Esophagus muscularis mucosa (tissue), 4 donors: ENCODE data around the gene TRRAP. TPM values are rescaled to one million over a fixed set of nuclear protein-coding genes. Genes with fewer than 3 reads are reported as not detected.

Source experiments
- DNase-seq: peaks from one replicate; pipeline ENCODE4 v3.0.0-alpha.2; 2017; ENCODE audit errors: extremely low spot score
- H3K27ac ChIP-seq, 4 donors: fragments of 200-600 bp; sonication (generic); replicated peaks in 1 of 4; 1 replicate in 3 of 4; 2 replicates in 1 of 4; pipeline ENCODE4 v1.5.1; 2016 to 2019; ENCODE audit warnings: mild to moderate bottlenecking in 1 of 4
- H3K27me3 ChIP-seq, 4 donors: fragments of 200-600 bp; sonication (generic); one replicate each; pipeline versions ENCODE4 v1.5.1 to v1.6.0; 2016 to 2019
- H3K36me3 ChIP-seq, 4 donors: fragments of 200-600 bp; sonication (generic); one replicate each; pipeline ENCODE4 v1.5.1; 2016 to 2019
- H3K4me1 ChIP-seq, 4 donors: fragments of 200-600 bp; sonication (generic); one replicate each; pipeline ENCODE4 v1.5.1; 2016 to 2019
- H3K4me3 ChIP-seq, 4 donors: fragments of 200-600 bp; sonication (generic); 1 replicate in 2 of 4; 2 replicates in 2 of 4; pipeline ENCODE4 v1.5.1; 2016 to 2019; ENCODE audit warnings: mild to moderate bottlenecking in 4 of 4, moderate library complexity in 1 of 4
- H3K9me3 ChIP-seq, 4 donors: fragments of 200-600 bp; sonication (generic); 1 replicate in 3 of 4; 2 replicates in 1 of 4; pipeline ENCODE4 v1.5.1; 2016 to 2019
- EP300 ChIP-seq: sonication (generic); formaldehyde crosslinking; IDR thresholded peaks from one replicate; pipeline ENCODE4 v1.6.1; 2017; ENCODE audit warnings: antibody characterized with exemption
- POLR2A ChIP-seq: fragments of 450-650 bp; IDR thresholded peaks from one replicate; pipeline ENCODE4 v1.6.1; 2017; ENCODE audit warnings: antibody characterized with exemption, moderate library complexity, mild to moderate bottlenecking, low read depth
- POLR2AphosphoS5 ChIP-seq, 2 donors: sonication (generic); formaldehyde crosslinking; IDR thresholded peaks; one replicate each; pipeline ENCODE4 v1.6.1; 2017; ENCODE audit warnings: antibody characterized with exemption in 2 of 2
- WGBS: methylation state at CpG from one replicate; pipeline ENCODE4 v1.1.5; 2018; 5-methylcytosine and 5-hydroxymethylcytosine counted together
- intact Hi-C: fragments of 100-400 bp; cut with DNase I; formaldehyde crosslinking; loops from one replicate; pipeline ENCODE4 v1.15.1; 2023
- total RNA-seq, 4 donors: library from RNA; depleted of rRNA; stranded (reverse); fragments of >200 nt; gene quantifications; one replicate each; pipeline versions ENCODE4 v1.1.0 to v1.2.1, GENCODE V29; 2016
- TF ChIP-seq, protein P1 (sequence below), 3 experiments: fragments of 200-600 bp in 2 of 3; fragments of 450-650 bp in 1 of 3; sonication (generic) in 2 of 3; IDR thresholded peaks; one replicate each; pipeline ENCODE4 v1.5.1; 2017 to 2019; ENCODE audit warnings: antibody characterized with exemption in 3 of 3, mild to moderate bottlenecking in 2 of 3, moderate library complexity in 1 of 3

TRRAP gene
- total RNA-seq, 4 donors from 2014 or later = 22.9 to 38.0 (median 29.7) TPM

- intact Hi-C loops = no loop called here
Measured at GRCh38 chr7:98974906-98975816, 96.8 kb downstream of the TRRAP start.

DNA sequence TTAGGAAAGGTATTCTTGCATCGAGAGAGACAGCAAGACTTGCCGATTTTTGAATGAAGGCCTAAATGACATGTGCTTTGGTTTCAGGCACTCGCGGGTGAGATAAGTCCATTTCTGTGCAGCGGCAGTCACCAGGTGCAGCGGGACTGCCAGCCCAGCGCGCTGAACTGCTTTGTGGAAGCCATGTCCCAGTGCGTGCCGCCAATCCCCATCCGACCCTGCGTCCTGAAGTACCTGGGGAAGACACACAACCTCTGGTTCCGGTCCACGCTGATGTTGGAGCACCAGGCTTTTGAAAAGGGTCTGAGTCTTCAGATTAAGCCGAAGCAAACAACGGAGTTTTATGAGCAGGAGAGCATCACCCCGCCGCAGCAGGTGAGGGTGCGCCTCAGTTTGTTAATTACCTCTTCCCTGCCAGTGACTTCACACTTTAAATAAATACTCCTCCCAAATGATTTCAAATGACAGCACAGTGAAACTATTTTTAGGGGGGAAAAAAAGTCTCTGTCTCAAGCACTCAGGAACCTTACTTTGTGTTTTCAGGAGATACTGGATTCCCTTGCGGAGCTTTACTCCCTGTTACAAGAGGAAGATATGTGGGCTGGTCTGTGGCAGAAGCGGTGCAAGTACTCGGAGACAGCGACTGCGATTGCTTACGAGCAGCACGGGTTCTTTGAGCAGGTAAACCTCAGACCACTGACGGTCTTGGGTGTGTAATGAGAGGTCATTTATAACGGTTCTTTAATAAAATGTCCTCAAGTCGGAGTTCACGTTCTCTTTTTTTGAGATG, 98.3 kb downstream of the TRRAP start:
- Histone ChIP-seq H3K4me3 (no peak overlapping the region), H3K27me3 (no peaks in the 10 kb centered on the region), H3K4me1 (no peaks in the 10 kb centered on the region), H3K36me3 (peaks cover 78 to 100% (median 100%) of the 10 kb centered on the region in 4 donors), H3K9me3 (no peaks in the 10 kb centered on the region), H3K27ac (no peak overlapping the region)
- WGBS = 95% methylated on average over 30 of the region's 30 CpGs
- TF ChIP-seq, protein P1, sequence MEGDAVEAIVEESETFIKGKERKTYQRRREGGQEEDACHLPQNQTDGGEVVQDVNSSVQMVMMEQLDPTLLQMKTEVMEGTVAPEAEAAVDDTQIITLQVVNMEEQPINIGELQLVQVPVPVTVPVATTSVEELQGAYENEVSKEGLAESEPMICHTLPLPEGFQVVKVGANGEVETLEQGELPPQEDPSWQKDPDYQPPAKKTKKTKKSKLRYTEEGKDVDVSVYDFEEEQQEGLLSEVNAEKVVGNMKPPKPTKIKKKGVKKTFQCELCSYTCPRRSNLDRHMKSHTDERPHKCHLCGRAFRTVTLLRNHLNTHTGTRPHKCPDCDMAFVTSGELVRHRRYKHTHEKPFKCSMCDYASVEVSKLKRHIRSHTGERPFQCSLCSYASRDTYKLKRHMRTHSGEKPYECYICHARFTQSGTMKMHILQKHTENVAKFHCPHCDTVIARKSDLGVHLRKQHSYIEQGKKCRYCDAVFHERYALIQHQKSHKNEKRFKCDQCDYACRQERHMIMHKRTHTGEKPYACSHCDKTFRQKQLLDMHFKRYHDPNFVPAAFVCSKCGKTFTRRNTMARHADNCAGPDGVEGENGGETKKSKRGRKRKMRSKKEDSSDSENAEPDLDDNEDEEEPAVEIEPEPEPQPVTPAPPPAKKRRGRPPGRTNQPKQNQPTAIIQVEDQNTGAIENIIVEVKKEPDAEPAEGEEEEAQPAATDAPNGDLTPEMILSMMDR (IDR thresholded peaks at IDR 0.05) = no peak
- no peak for TF ChIP-seq EP300
- no peak for TF ChIP-seq POLR2A
- no peak for TF ChIP-seq POLR2AphosphoS5 (IDR thresholded peaks at IDR 0.05)
- DNase-seq = no peak
- intact Hi-C loops = no loop called here

More at GRCh38 chr7:98974906-98975816, 96.8 kb downstream of the TRRAP start:
- Histone ChIP-seq H3K4me3 (no peak overlapping the region), H3K27me3 (no peaks in the 10 kb centered on the region), H3K27ac (no peak overlapping the region), H3K36me3 (peaks cover 73 to 100% (median 99%) of the 10 kb centered on the region in 4 donors), H3K9me3 (no peaks in the 10 kb centered on the region), H3K4me1 (no peaks in the 10 kb centered on the region)
- no peak for DNase-seq
- TF ChIP-seq EP300 (no peak), POLR2AphosphoS5 (IDR thresholded peaks at IDR 0.05) (no peak), POLR2A (no peak)
- TF ChIP-seq, protein P1 (IDR thresholded peaks at IDR 0.05) = no peak
- WGBS = 91% methylated on average over 17 of the region's 17 CpGs

- DNase-seq = no peak
- Histone ChIP-seq H3K36me3 (peaks cover 78 to 100% (median 100%) of the 10 kb centered on the region in 4 donors), H3K27ac (no peak overlapping the region), H3K4me1 (no peaks in the 10 kb centered on the region), H3K4me3 (no peak overlapping the region), H3K27me3 (no peaks in the 10 kb centered on the region), H3K9me3 (no peaks in the 10 kb centered on the region)
- TF ChIP-seq POLR2A (no peak), POLR2AphosphoS5 (IDR thresholded peaks at IDR 0.05) (no peak), EP300 (no peak)
- TF ChIP-seq, protein P1 (IDR thresholded peaks at IDR 0.05) = no peak
- WGBS = 88% methylated on average over 8 of the region's 9 CpGs
- intact Hi-C loops = no loop called here
Measured at GRCh38 chr7:98978672-98979071, 100.3 kb downstream of the TRRAP start.

DNA sequence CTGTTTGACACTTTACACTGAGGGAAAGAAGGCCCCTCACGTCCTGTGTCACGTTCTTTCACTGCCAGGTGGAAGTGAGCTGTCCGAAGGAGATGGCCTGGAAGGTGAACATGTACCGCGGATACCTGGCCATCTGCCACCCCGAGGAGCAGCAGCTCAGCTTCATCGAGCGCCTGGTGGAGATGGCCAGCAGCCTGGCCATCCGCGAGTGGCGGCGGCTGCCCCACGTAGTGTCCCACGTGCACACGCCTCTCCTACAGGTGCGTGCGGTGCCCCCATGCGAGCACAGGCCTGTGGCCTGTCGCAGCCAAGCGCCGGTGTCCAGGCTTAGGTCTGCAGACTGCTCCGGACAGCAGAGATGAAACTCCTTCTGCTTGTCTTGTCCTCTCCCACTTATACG, 103.4 kb downstream of the TRRAP start:
- H3K36me3 ChIP-seq = peaks cover 82 to 100% (median 96%) of the 10 kb centered on the region in 4 donors
- H3K27me3 ChIP-seq = no peaks in the 10 kb centered on the region
- TF ChIP-seq POLR2A = no peak
- no peak for TF ChIP-seq POLR2AphosphoS5 (IDR thresholded peaks at IDR 0.05)
- TF ChIP-seq EP300 = no peak
- TF ChIP-seq, protein P1 (IDR thresholded peaks at IDR 0.05) = no peak
- intact Hi-C loops = no loop called here
- no peak for DNase-seq
- H3K4me3 ChIP-seq = no peak overlapping the region
- 89% methylated on average over 23 of the region's 23 CpGs for WGBS
- H3K27ac ChIP-seq = no peak overlapping the region
- H3K4me1 ChIP-seq = no peaks in the 10 kb centered on the region
- no peaks in the 10 kb centered on the region for H3K9me3 ChIP-seq
